ENCODE measurements around the gene CLCN7.

Gene CLCN7

DNA sequence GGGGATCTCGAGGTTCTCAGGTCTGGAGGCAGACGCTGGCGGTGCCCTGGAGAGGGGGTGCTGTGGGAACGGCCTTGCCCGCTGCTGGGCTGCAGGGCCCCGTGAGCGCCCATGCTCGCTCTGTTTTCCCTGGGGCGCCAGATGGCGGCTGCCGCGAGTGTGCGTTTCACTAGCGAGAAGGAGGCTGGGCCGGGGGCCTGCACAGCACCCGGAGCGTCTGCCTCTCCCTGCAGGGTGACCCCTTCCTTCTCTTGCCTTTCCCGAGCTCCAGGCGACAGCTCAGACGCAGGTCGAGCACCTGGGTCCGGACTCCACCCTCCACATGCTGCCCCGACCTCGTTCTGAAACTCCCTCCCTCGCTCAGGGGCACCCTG, 21.0 kb upstream of the CLCN7 start:
- H3K27ac Mint-ChIP-seq = no peak overlapping the region
- H3K9me3 Mint-ChIP-seq (ENCODE audit: low read depth) = no peaks in the 10 kb centered on the region
- H3K27me3 Mint-ChIP-seq = no peaks in the 10 kb centered on the region
- peaks cover 11% of the 10 kb centered on the region for H3K4me1 Mint-ChIP-seq (ENCODE audit: low read depth)
- no peaks in the 10 kb centered on the region for H3K36me3 Mint-ChIP-seq
- no peak overlapping the region for H3K4me3 Mint-ChIP-seq

DNA sequence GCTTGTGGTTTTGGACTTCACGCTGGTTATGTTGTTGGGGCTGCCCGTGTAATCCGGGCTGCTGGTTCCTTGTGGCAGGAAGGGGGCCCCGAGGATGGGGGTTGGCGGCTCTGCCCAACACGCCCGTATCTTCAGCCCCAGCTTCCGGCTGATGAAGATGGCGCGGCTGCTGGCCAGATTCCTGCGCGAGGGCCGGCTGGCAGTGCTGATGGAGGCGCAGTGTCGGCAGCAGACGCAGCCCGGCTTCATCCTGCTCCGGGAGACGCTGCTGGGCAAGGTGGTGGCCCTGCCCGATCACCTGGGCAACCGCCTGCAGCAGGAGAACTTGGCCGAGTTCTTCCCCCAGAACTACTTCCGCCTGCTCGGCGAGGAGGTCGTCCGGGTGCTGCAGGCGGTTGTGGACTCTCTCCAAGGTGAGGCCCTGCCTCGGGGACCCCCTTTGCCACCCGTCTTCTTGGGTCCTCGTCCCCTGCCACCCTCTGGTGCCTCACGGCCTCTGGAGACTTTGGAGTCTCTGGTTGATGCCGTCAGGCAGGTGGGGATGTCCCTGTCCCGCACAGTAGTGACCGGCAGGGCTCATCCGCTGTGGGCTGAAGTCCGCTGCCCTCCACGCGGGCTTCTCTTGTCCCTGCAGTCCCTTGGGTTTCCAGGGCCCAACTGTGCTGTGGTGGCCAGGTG, 20.5 kb upstream of the CLCN7 start:
- Mint-ChIP-seq H3K9me3 (ENCODE audit: low read depth) (no peaks in the 10 kb centered on the region), H3K27me3 (no peaks in the 10 kb centered on the region), H3K4me1 (ENCODE audit: low read depth) (peaks cover 11% of the 10 kb centered on the region), H3K4me3 (peak overlapping the region; percentile 56), H3K27ac (peak overlapping the region; percentile 58), H3K36me3 (no peaks in the 10 kb centered on the region)

DNA sequence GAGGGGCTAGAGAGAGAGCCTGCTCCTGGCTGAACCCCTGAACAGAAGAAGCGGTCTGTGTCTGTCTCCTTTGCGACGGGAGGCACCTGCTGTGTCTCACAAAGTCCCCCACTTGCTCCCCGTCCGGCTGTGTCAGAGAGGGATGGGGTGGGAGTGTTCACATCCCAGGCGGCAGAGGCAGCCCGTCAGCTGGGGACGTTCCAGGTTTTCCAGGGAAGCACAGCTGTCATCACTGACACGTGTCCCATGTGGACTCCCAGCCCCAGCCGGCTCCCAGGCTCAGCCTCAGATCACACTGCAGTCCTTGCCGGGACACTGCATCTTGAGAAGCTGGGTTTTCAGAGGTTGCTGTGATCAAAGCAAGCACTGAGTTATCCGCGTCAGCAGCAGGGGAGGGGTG, 19.9 kb upstream of the CLCN7 start:
- H3K4me3 Mint-ChIP-seq = peak overlapping the region; percentile 97
- H3K27ac Mint-ChIP-seq = no peak overlapping the region
- peaks cover 11% of the 10 kb centered on the region for H3K4me1 Mint-ChIP-seq (ENCODE audit: low read depth)
- no peaks in the 10 kb centered on the region for H3K9me3 Mint-ChIP-seq (ENCODE audit: low read depth)
- no peaks in the 10 kb centered on the region for H3K27me3 Mint-ChIP-seq
- no peaks in the 10 kb centered on the region for H3K36me3 Mint-ChIP-seq

DNA sequence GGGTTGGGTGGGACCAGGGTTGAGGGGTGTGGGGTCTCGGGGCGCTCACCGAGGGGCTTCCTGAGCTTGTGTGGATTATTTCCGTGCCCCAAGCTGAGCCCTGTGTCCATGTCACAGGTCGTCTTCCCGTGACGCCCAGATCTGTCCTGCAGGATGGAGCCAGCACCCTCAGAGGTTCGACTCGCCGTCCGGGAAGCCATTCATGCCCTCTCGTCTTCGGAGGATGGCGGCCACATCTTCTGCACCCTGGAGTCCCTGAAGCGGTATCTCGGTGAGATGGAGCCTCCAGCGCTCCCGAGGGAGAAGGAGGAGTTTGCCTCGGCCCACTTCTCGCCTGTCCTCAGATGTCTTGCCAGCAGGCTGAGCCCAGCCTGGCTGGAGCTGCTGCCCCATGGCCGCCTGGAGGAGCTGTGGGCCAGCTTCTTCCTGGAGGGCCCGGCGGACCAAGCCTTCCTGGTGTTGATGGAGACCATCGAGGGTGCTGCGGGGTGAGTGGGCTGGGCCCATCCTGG, 19.4 kb upstream of the CLCN7 start:
- no peaks in the 10 kb centered on the region for H3K36me3 Mint-ChIP-seq
- peak overlapping the region; percentile 97 for H3K4me3 Mint-ChIP-seq
- peaks cover 11% of the 10 kb centered on the region for H3K4me1 Mint-ChIP-seq (ENCODE audit: low read depth)
- peak overlapping the region; percentile 22 for H3K27ac Mint-ChIP-seq
- no peaks in the 10 kb centered on the region for H3K9me3 Mint-ChIP-seq (ENCODE audit: low read depth)
- H3K27me3 Mint-ChIP-seq = no peaks in the 10 kb centered on the region

DNA sequence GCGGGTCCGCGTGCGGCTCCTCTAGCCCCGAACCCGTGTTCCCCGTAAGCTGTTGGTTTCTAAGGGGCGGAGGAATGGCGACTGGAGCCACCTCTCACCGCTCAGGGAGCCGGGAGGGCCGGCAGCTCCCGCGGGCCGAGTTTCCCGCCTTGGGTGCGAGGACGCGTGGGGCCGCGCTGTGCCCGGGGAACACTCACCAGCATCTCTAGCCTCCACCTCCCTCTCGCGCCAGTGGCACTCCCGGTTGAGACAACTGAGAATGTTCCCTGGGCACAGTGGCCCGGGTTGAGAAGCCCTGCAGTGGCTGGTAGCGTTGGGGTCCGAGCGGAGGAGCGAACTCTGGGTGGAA, 18.9 kb upstream of the CLCN7 start:
- H3K27ac Mint-ChIP-seq = peak overlapping the region; percentile 89
- peak overlapping the region; percentile 97 for H3K4me3 Mint-ChIP-seq
- H3K36me3 Mint-ChIP-seq = no peaks in the 10 kb centered on the region
- H3K9me3 Mint-ChIP-seq (ENCODE audit: low read depth) = no peaks in the 10 kb centered on the region
- H3K4me1 Mint-ChIP-seq (ENCODE audit: low read depth) = peaks cover 11% of the 10 kb centered on the region
- H3K27me3 Mint-ChIP-seq = no peaks in the 10 kb centered on the region

DNA sequence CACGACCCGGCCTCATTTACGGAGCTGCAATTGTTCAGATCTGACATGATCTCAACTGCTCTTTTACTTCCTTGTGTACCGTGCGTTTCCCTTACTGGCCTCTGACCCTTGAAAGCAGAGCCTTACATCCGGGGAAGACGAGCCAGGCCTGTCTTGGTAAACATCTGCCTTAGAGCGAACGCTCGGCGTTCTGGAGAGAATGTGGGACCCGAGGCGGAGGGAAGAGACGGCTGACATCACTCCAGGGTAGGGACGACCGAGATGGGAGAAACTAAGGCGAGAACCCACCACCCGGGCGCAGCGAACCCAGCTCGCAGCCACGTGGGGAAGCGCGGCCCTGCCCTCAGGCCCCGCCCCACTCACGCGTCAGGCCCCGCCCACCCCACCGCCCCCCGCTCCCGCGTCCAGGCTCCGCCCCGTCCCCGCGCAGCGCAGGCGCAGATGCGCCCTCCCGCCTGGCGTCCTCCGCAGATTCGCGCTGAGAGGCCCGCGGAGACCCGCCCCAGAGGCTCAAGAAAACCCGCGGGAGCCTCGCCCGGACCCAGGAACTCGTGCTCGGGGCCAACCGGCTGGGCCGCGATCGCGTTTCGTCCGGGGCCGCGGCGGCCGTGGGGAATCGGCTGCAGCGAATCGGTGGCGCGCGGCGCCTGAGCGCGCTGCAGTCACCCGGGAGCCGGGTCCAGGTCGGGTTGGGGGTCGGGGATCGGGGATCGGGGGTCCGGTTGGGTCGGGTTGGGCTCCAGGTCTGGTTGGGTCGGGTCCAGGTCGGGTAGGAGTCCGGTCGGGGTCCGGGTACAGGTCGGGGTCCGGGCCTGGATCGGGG, 18.3 kb upstream of the CLCN7 start, which contains the start of gene TELO2:
Gene TELO2 (plus strand): TSS at position 438 of the 823 bp plus-strand sequence. CDS start 922 bp downstream, outside the sequence.
- Mint-ChIP-seq H3K27me3 (no peaks in the 10 kb centered on the region), H3K36me3 (no peaks in the 10 kb centered on the region), H3K4me1 (ENCODE audit: low read depth) (peaks cover 11% of the 10 kb centered on the region), H3K27ac (peak within 1 kb of the TSS; percentile 100), H3K4me3 (peak within 1 kb of the TSS; percentile 97), H3K9me3 (ENCODE audit: low read depth) (no peaks in the 10 kb centered on the region)

DNA sequence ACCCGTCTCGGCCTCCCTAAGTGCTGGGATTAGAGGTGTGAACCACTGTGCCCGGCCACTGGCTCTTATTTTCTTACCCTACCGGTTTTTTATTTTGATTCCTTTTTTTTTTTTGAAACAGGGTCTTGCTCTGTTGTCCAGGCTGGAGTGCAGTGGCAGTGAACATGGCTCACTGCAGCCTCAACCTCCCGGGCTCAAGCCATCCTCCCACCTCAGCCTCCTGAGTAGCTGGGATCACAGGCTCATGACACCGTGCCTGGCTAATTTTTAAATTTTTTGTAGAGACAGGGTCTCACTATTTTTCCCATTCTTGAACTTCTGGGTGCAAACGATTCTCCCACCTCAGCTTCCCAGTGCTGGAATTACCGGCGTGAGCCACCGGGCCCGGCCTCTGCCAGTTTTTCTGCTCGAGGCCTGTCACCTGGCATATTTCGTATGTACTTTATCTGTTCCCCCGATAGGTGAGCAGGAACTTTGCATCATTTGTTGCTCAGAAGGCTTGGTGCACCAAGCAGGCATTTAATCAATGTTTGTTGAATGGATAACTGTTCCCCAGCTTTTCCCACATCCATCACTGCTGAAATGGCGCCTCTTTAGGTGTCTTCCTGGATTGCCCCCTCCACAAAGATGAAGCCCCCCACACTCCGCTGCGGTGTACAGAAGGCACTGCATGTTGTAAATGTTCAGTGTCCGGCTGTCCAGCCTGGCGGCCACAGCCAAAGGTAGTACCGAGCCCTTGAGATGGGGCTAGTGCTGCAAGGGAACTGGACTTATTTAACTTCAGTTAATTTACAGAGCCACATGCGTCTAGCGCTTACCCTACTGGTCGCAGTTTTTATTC, 17.5 kb upstream of the CLCN7 start:
- H3K9me3 Mint-ChIP-seq (ENCODE audit: low read depth) = no peaks in the 10 kb centered on the region
- H3K27ac Mint-ChIP-seq = peak overlapping the region; percentile 100
- H3K36me3 Mint-ChIP-seq = no peaks in the 10 kb centered on the region
- H3K4me1 Mint-ChIP-seq (ENCODE audit: low read depth) = peaks cover 11% of the 10 kb centered on the region
- H3K4me3 Mint-ChIP-seq = peak overlapping the region; percentile 97
- H3K27me3 Mint-ChIP-seq = no peaks in the 10 kb centered on the region

DNA sequence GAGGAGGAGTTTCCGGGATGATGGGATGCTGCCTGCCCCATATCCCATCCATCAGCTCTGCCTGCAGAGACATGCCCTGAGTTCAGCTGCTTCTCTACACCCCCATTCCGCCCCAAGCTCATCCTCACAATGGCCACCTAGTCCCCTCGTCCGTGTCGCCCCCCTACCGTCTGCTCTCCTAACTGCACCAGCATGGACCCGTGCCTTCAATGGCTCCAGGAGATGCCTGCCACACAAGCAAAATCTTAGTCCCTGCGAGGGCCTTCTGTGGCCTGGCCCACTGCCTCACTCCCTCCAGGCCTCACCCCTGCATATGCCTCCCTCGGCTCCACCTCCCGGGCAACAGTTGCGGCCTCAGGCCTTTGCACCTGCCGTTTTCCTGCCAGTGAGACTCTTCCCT, 16.5 kb upstream of the CLCN7 start:
- Mint-ChIP-seq H3K4me3 (no peak overlapping the region), H3K36me3 (no peaks in the 10 kb centered on the region), H3K4me1 (ENCODE audit: low read depth) (peaks cover 11% of the 10 kb centered on the region), H3K27me3 (no peaks in the 10 kb centered on the region), H3K9me3 (ENCODE audit: low read depth) (no peaks in the 10 kb centered on the region), H3K27ac (peak overlapping the region; percentile 16)

DNA sequence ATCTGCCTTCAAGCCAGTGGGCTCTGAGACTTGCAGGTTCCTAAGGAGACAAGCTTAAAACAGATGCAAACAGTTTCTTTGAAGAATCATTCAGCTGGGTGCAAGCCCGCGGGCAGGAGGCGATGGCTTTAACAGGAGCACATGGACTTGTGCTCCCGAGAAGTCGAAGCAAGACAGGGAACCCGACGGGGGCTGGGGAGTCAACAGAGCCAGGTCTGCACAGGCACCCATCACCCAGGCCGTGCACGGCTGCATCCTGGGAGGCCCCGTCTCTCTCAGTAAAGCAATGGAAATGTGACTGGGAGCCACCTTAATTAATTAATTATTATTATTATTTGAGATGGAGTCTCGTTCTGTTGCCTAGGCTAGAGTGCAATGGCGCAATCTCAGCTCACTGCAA, 14.2 kb upstream of the CLCN7 start:
- no peaks in the 10 kb centered on the region for H3K36me3 Mint-ChIP-seq
- H3K4me3 Mint-ChIP-seq = no peak overlapping the region
- H3K27me3 Mint-ChIP-seq = no peaks in the 10 kb centered on the region
- no peaks in the 10 kb centered on the region for H3K9me3 Mint-ChIP-seq (ENCODE audit: low read depth)
- peaks cover 10% of the 10 kb centered on the region for H3K4me1 Mint-ChIP-seq (ENCODE audit: low read depth)
- H3K27ac Mint-ChIP-seq = no peak overlapping the region

DNA sequence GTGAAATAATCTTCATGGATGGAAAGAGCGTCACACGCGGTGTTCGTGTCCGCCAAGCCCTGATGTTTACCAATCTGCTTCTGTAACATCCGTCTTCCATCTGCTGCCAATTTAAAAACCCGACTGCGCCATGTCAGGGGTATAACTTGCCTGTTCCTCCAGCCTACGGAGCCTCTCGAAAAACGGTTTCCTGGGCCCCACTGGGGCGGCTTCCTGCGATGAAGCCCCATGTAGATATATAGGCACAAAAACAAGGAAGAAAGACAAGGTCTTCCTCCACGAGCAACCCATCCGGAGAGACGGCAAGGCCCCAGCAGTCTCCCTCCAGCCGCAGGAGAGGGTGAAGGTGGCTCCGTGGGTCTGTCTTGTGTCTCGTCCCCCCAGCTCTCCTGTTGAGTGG, 13.8 kb upstream of the CLCN7 start, which contains the start of gene PTX4:
Gene PTX4 (minus strand): TSS at position 326 of the 400 bp plus-strand sequence. CDS start 35 bp downstream, at position 291.
- Mint-ChIP-seq H3K9me3 (ENCODE audit: low read depth) (no peaks in the 10 kb centered on the region), H3K36me3 (no peaks in the 10 kb centered on the region), H3K4me3 (no peak within 1 kb of the TSS), H3K27me3 (no peaks in the 10 kb centered on the region), H3K27ac (no peak within 1 kb of the TSS), H3K4me1 (ENCODE audit: low read depth) (peaks cover 8% of the 10 kb centered on the region)

DNA sequence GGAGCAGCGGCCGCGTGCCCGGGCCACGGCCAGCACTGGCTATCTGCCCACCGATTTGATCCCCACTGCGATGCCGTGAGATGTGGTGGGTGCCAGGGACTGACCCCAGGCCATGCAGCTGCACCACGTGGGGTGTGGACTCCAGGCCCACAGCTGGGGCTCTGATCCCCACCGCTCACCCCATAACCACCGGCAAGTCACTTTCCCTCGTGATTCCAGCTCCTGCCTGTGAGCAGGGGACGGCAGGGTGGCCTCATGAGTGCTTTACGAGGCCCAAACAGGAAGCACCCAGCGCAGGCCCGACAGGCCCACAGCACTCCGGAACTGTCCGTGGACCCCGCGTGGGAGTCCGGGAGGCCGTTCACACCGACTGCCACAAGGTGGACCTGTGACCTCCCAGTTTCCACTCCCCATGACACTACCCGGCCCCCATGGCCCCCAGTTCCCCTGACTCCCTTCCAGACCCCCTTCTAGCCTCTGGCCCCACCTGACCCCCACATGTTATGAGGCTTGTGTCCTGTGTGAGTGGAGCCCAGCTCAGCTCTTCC, 13.3 kb upstream of the CLCN7 start:
- H3K9me3 Mint-ChIP-seq (ENCODE audit: low read depth) = no peaks in the 10 kb centered on the region
- H3K27me3 Mint-ChIP-seq = no peaks in the 10 kb centered on the region
- H3K27ac Mint-ChIP-seq = no peak overlapping the region
- H3K4me1 Mint-ChIP-seq (ENCODE audit: low read depth) = peaks cover 8% of the 10 kb centered on the region
- no peak overlapping the region for H3K4me3 Mint-ChIP-seq
- no peaks in the 10 kb centered on the region for H3K36me3 Mint-ChIP-seq

DNA sequence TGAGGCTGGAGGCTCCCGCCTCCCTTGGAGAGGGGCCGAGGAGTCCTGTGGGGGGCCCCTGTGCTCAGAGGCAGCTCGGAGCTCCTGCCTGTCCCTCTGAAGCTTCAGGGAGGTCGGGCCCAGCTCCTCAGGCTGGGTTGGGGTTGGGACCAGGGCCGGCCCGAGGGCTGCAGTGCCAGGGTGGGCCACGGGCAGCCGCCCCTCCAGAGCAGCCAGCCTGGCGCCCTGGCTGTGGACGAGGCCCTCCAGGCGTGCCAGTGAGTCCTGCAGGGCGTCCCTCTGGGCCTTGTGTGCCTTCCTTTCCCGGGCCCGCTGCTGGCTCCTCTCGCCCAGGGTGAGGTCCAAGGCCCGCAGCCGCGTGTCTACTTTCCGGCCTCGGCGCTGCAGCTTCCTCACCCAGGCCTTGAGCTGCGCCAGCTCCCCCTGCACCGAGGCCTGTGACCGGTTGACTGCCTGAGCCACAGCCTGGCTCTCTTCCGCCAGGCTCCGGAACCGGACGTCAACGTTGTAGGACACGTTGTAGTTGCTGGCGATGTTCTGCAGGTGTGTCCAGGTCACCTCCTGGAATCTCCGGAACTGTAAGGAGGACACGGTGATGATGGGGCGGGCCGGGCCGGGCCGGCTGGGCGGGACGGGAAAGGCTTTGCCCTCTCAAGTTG, 12.7 kb upstream of the CLCN7 start:
- peaks cover 3% of the 10 kb centered on the region for H3K4me1 Mint-ChIP-seq (ENCODE audit: low read depth)
- H3K4me3 Mint-ChIP-seq = no peak overlapping the region
- no peaks in the 10 kb centered on the region for H3K36me3 Mint-ChIP-seq
- H3K27ac Mint-ChIP-seq = no peak overlapping the region
- no peaks in the 10 kb centered on the region for H3K27me3 Mint-ChIP-seq
- H3K9me3 Mint-ChIP-seq (ENCODE audit: low read depth) = no peaks in the 10 kb centered on the region

DNA sequence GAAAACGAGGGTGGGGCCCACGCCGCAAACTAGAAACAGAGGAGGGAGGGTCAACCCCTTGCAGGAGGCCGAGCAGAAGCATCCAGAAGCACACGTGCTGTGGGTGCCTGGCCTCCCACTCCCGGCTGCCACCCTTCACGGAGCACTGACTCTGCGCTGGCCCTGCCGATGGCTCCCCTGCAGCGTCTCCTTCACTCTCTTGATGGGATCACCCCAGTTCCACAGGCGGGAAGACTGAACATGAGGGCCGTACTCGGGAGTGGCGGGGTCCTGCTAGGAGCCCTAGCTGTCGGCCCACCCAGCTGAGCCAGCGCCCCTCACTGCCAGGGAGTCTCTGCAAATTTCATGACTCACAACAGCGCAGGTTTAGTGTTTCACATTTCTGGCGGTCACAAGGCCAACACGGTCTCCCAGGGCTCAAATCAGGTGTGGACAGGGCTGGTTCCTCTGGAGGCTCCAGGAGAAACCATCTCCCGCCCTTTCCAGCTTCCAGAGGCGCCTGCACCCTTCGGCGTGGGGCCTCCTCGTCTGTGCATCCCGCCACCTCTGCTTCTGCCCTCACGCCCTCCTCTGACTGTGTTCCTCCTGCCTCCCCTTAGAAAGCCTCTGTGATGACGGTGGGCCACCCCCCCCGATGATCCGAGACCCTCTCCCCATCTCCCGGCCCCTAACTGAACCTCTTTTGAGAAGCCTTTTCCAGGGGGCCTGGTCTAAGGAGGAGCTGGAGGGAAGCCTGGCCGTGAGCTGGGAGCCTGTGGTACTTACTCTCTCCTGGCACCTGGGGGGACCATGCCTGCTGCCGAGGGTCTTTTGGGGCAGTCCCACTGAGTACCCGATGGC, 11.9 kb upstream of the CLCN7 start:
- Mint-ChIP-seq H3K4me3 (no peak overlapping the region), H3K36me3 (no peaks in the 10 kb centered on the region), H3K27ac (no peak overlapping the region), H3K4me1 (ENCODE audit: low read depth) (no peaks in the 10 kb centered on the region), H3K9me3 (ENCODE audit: low read depth) (no peaks in the 10 kb centered on the region), H3K27me3 (no peaks in the 10 kb centered on the region)

Measured in activated naive CD8-positive, alpha-beta T cell (primary cell).